ENCODE measurements around the gene PGA4.

DNA sequence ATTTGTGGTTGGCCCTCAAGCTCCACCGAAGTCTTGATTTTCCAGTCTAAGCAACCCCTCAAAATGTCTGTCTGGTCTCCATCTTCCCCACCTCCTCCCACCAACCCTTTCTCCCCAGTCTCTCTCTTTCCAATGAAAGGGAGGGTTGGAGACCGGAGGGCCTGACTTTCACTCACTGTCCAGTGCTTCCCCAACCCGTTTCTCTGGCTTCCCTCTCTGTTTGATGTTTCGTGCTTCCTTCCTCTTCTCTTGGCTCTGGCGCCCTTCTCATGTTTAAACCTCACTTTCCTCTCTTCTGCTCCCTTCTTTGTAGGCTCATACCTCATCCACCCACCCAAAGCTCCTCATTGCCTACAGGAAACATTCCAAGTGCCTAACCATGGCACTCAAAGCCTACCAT lies 49.8 kb upstream of the PGA4 start:
- TF ChIP-seq, protein P1, sequence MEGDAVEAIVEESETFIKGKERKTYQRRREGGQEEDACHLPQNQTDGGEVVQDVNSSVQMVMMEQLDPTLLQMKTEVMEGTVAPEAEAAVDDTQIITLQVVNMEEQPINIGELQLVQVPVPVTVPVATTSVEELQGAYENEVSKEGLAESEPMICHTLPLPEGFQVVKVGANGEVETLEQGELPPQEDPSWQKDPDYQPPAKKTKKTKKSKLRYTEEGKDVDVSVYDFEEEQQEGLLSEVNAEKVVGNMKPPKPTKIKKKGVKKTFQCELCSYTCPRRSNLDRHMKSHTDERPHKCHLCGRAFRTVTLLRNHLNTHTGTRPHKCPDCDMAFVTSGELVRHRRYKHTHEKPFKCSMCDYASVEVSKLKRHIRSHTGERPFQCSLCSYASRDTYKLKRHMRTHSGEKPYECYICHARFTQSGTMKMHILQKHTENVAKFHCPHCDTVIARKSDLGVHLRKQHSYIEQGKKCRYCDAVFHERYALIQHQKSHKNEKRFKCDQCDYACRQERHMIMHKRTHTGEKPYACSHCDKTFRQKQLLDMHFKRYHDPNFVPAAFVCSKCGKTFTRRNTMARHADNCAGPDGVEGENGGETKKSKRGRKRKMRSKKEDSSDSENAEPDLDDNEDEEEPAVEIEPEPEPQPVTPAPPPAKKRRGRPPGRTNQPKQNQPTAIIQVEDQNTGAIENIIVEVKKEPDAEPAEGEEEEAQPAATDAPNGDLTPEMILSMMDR (conservative IDR thresholded peaks at IDR 0.05; ENCODE audit: low read depth in 2 of 2): no peak
- TF ChIP-seq ZNF114 (CRISPR knock-in tag; IDR thresholded peaks at IDR 0.05): no peak

All from GM23338 (cell line).